Aorta (tissue), 5 donors: ENCODE results near the gene TPM1. TPM values are rescaled to one million over a fixed set of nuclear protein-coding genes. Genes with fewer than 3 reads are reported as not detected.

Source experiments
- ATAC-seq: fragments of 200-7000 bp; cut with Tn5 transposase; one replicate; pipeline ENCODE4 v1.9.1; 2022; ENCODE audit warnings: moderate library complexity; ENCODE audit not compliant: low FRiP score
- DNase-seq, 2 donors: peaks; one replicate each; pipeline ENCODE4 v3.0.0-alpha.2; 2020
- H3K27ac ChIP-seq, 2 donors: one replicate each; pipeline ENCODE4 v1.5.1; 2013; ENCODE audit warnings: low read length in 2 of 2, mild to moderate bottlenecking in 2 of 2, moderate library complexity in 2 of 2, control low read depth in 1 of 2, inconsistent platforms in 1 of 2, low read depth in 1 of 2
- H3K27me3 ChIP-seq, 2 donors: one replicate each; pipeline ENCODE4 v1.6.1; 2013; ENCODE audit warnings: control low read depth in 1 of 2, low read length in 1 of 2, mild to moderate bottlenecking in 1 of 2, moderate library complexity in 1 of 2; ENCODE audit not compliant: insufficient read depth in 2 of 2, control insufficient read depth in 1 of 2
- H3K36me3 ChIP-seq, 2 donors: one replicate each; pipeline ENCODE4 v1.6.1; 2013; ENCODE audit warnings: control low read depth in 1 of 2, low read length in 1 of 2, mild to moderate bottlenecking in 1 of 2; ENCODE audit not compliant: insufficient read depth in 2 of 2, control insufficient read depth in 1 of 2
- H3K4me1 ChIP-seq, 2 donors: one replicate each; pipeline ENCODE4 v1.6.1; 2013; ENCODE audit warnings: low read length in 2 of 2, control low read depth in 1 of 2, mild to moderate bottlenecking in 1 of 2, moderate library complexity in 1 of 2; ENCODE audit not compliant: insufficient read depth in 2 of 2, control insufficient read depth in 1 of 2
- H3K4me3 ChIP-seq, 2 donors: one replicate each; pipeline ENCODE4 v1.5.1; 2013; ENCODE audit warnings: low read length in 2 of 2, control low read depth in 1 of 2, mild to moderate bottlenecking in 1 of 2
- H3K9me3 ChIP-seq: one replicate; pipeline ENCODE4 v1.6.1; 2013; ENCODE audit warnings: mild to moderate bottlenecking, low read length; ENCODE audit not compliant: control insufficient read depth
- WGBS, 2 donors: extraction: QIAGEN DNeasy Blood & Tissue Kit; methylation state at CpG; one replicate each; pipeline ENCODE4 v1.1.7; 2013; 5-methylcytosine and 5-hydroxymethylcytosine counted together
- intact Hi-C, 2 donors: fragments of 100-400 bp; cut with DNase I; formaldehyde crosslinking; loops; one replicate each; pipeline versions ENCODE4 v1.14.2 to v1.15.0; 2022
- polyA plus RNA-seq, 2 donors: library from polyadenylated mRNA; stranded (reverse); fragments of 200-250 nt; gene quantifications; one replicate each; pipeline ENCODE4 v1.2.3, GENCODE V29; 2013
- total RNA-seq, 2 donors: library from RNA; stranded (reverse); fragmentation: NEBNext Ultra II Directional; extraction: Animal tissue kit (Norgen Biotek cat#: 25700); gene quantifications; one replicate each; pipeline ENCODE4 v1.2.1, GENCODE V29; 2021
- donor health status: healthy with polysubstance abuse.
- donor health status: Bipolar disorder and iron deficiency.
- donor health status: DM: no; HTN: no; CAD: no.
- donor health status: DM: no; HTN: no; CAD: no.
- donor health status: DM: yes; HTN: yes; CAD: no.

TPM1 gene
- total and polyA plus RNA-seq, 4 donors, result 861 to 1,497 (median 1,170) TPM

DNA sequence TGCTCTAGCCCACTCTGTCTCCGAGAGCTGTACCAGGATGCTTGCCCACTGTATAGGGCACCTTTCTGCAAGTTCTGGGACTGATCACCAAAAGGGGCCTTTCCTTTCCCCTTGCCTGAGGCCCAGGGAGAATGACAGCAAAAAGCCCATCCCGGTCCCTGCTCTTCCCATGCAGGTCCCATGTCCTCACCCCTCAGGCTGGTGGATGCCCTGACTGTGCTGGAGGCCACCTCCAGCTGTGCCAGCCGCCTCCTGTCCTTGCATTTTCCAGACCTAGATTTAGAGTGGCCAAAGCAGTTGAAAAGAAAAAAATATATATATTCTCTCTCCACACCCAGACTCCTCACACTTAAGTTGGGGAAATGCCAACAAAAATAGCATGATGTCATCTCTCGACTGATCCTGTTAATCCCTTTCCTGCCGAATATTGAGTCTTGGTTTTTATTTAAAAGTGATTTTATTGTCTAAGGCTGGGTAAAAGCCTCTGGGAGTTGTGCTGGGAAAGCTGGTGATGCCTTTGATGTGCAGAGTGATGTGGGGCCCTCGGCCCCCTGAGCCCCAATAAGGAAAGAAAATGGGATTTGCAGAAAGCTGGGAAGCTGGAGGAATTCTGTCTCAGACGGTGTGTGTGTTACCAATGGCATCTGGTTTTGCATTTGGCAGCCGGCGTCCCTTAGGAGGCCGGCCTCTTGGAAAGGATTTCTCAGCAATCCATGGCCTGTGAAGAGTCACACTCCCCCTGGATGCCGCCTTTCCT, 29.3 kb upstream of the TPM1 start:
- WGBS, 2 donors, result 17 to 23% methylated on average over 11 of the region's 11 CpGs
- Histone ChIP-seq H3K4me1 (no peaks in the 10 kb centered on the region), H3K36me3 (no peaks in the 10 kb centered on the region), H3K27me3 (no peaks in the 10 kb centered on the region), H3K27ac (peak overlapping the region in 1 of 2 donors; percentile 87), H3K4me3 (no peak overlapping the region), H3K9me3 (no peaks in the 10 kb centered on the region)
- ATAC-seq, result peak; percentile 53
- DNase-seq, result peak in 1 of 2 donors; percentile 66
- intact Hi-C loops, result no loop called here

DNA sequence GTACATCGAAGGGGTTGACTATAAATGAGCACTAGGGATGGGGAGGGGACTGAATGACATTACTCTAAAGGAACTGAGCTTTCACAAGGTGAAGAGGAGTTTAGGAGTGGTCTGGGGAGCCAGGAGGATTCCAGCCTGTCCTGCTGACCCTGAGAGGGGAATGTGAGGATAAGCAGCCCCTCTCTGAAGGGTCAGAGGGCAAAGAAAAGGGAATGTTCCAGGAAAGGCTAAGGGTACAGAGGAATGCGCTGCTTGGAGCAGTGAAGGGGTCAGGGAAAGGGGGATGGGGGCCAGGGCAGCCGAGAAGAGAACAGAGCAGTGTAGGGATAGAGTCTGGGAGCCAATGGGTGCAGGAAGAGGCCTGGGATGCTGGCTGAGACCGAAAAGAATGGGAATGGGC, 28.0 kb upstream of the TPM1 start:
- H3K27me3 ChIP-seq, result no peaks in the 10 kb centered on the region
- H3K4me1 ChIP-seq, result no peaks in the 10 kb centered on the region
- 91 to 94% methylated on average over 4 of the region's 4 CpGs for WGBS, 2 donors
- no peak for ATAC-seq
- DNase-seq, result no peak
- no peak overlapping the region for H3K4me3 ChIP-seq
- no peak overlapping the region for H3K27ac ChIP-seq
- H3K9me3 ChIP-seq, result no peaks in the 10 kb centered on the region
- intact Hi-C loops, result no loop called here
- H3K36me3 ChIP-seq, result no peaks in the 10 kb centered on the region

DNA sequence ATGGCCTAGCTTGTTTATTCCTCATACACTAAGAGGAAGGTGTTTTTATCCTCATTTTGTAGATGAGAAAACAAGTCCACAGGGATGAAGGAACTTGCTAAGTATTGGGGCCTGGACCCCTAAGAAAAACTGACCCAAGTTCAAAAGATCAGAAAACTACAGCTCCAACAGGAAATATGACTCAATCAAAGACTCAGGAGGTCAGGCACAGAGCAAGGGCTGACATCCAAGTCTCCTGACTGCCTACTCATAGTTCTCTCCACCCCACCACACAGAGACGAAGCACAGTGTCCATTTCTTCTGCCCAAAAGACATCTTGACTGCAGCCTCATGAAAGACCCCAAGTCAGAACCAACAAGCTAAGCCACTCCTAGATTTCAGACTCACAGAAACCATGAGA, 26.9 kb upstream of the TPM1 start:
- no peaks in the 10 kb centered on the region for H3K27me3 ChIP-seq
- H3K4me1 ChIP-seq, result no peaks in the 10 kb centered on the region
- peak overlapping the region in 1 of 2 donors; percentile 9 for H3K27ac ChIP-seq
- H3K9me3 ChIP-seq, result no peaks in the 10 kb centered on the region
- peak; percentile 83 for ATAC-seq
- intact Hi-C loops, result no loop called here
- H3K36me3 ChIP-seq, result no peaks in the 10 kb centered on the region
- WGBS, 2 donors, result 0 to 1% methylated on average over 1 of the region's 1 CpG
- DNase-seq, result peak in 1 of 2 donors; percentile 72
- H3K4me3 ChIP-seq, result no peak overlapping the region

DNA sequence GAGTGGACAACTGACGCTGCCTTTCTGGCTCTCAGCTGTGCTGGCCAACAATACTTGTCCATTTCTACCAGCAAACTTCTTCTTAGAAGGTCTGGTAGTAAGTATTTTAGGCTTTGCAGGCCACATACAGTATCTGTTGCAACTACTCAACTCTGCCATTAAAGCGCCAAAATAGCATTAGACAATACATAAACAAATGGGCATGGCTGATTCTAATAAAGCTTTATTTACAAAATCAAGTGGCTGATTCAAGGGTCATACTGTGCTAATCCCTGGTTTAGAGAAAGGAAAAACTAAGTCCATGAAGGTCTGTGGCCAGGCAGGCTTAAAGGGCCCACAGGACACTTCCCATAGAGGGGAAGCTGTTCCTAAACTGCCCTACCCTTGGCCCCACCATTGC, 26.3 kb upstream of the TPM1 start:
- intact Hi-C loops, result no loop called here
- no peak overlapping the region for H3K27ac ChIP-seq
- no peak overlapping the region for H3K4me3 ChIP-seq

DNA sequence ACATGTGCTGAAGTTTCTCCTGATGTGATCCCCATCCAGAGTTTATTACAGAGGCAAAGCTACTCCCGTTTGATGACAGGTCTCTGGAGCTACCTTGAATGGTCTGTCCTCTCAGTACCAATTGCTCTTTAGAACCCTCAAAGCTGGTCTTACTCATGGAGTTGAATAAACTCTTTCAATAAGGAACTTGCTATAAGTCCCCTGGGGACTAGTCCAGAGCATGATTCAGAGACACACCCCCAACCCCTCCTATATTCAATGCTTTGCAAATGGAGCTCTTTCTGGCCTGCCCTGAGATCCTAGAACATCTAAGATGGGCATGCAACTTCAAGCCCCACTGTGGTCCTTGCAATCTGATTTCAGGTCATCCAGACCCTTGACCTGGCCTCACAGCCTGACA, 23.9 kb upstream of the TPM1 start:
- ATAC-seq (no peak), DNase-seq (no peak)
- Histone ChIP-seq H3K27ac (no peak overlapping the region), H3K9me3 (no peaks in the 10 kb centered on the region), H3K36me3 (no peaks in the 10 kb centered on the region), H3K4me3 (no peak overlapping the region), H3K4me1 (no peaks in the 10 kb centered on the region), H3K27me3 (no peaks in the 10 kb centered on the region)
- intact Hi-C loops, result no loop called here
- WGBS, 2 donors, result 87 to 93% methylated on average over 1 of the region's 1 CpG

More for the DNA sequence above, 26.3 kb upstream of the TPM1 start:
- Histone ChIP-seq H3K4me1 (no peaks in the 10 kb centered on the region), H3K27me3 (no peaks in the 10 kb centered on the region), H3K36me3 (no peaks in the 10 kb centered on the region), H3K9me3 (no peaks in the 10 kb centered on the region)
- DNase-seq (no peak), ATAC-seq (no peak)
- 94 to 95% methylated on average over 2 of the region's 2 CpGs for WGBS, 2 donors

DNA sequence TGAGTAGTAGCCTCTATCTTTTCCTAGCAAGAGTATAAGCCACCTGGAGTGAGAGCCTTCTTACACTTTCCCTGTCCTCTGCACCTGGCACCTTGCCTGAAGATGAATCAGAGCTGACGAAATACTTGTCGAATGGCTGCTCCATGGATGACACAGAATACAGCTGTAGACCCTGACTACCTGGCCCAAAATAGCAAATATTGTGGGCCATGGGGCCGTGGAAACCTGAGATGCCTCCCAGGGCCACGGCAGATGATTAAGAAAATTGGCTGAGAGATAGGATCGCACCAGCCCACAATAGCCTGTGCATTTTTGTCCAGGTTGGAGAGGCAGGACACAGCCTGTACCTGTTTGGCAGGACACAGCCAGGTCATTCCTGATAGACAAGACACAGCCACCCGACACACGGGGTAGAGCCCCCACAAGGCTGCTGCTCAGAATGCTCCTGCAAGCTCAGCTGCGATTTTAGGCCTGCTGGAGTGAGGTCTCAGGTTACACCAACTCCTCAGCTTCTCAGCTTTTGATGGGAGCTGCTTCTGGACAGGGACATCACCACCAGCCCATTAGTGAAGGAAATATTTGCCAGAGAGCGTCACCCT, 22.9 kb upstream of the TPM1 start:
- intact Hi-C loops, result no loop called here
- DNase-seq, result no peak

DNA sequence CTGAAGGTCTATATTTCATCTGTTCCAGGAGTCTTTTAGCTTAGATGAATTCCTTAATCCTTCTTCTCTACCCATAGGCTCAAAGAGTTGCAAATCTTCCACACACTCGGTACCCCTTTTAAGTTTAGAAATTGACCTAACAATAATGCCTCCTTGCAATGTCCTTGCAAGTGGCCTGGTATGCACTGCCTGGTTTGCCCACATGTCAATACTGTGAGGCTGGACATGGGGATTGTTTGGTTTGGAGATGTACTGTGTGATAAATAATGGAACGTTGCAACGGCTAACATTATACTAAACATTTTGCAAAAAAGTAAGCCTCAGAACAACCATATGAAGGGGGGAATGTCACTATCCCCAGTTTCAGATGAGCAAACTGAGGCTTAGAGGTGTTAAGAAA, 22.4 kb upstream of the TPM1 start:
- intact Hi-C loops, result no loop called here
- Histone ChIP-seq H3K4me3 (no peak overlapping the region), H3K27me3 (no peaks in the 10 kb centered on the region), H3K27ac (no peak overlapping the region), H3K9me3 (no peaks in the 10 kb centered on the region), H3K4me1 (no peaks in the 10 kb centered on the region), H3K36me3 (no peaks in the 10 kb centered on the region)
- WGBS, 2 donors, result 45 to 56% methylated on average over 3 of the region's 3 CpGs
- DNase-seq (no peak), ATAC-seq (no peak)

More for the DNA sequence above, 22.9 kb upstream of the TPM1 start:
- Histone ChIP-seq H3K4me1 (no peaks in the 10 kb centered on the region), H3K4me3 (no peak overlapping the region), H3K27me3 (no peaks in the 10 kb centered on the region), H3K36me3 (no peaks in the 10 kb centered on the region), H3K9me3 (no peaks in the 10 kb centered on the region), H3K27ac (no peak overlapping the region)
- no peak for ATAC-seq
- 80 to 90% methylated on average over 9 of the region's 9 CpGs for WGBS, 2 donors

DNA sequence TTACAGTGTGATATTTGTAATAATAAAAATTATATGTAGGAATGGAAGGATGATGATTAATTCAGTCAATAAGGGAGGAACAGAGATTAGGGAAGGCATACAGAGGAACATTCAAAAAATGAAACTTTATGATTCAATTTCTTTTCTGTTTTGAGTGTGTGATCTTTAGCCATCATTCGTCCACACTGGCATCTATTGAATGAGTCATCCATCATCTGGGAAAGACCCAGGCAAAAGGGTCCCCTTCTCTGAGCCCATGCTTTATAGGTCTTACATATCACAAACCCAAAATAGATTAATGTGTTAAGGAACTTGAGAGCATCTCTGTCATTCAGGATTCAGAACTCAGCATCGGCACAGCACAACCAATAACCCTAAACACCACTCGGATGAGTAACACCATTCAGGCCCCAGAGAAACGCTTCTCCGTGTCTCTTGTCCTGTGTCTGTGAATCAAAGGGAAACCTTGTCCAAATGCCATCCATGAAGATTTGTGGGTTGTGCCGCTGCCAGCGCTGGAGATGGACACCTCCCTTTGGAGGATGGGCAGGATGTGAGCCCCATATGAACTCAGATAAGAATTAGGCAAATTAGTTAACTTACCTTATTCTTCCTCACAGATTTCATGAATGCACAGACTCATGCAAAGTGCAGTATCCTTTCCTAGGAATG, 21.7 kb upstream of the TPM1 start:
- ATAC-seq, result no peak
- H3K36me3 ChIP-seq, result no peaks in the 10 kb centered on the region
- 88 to 93% methylated on average over 7 of the region's 7 CpGs for WGBS, 2 donors
- intact Hi-C loops, result no loop called here
- H3K27ac ChIP-seq, result no peak overlapping the region
- no peaks in the 10 kb centered on the region for H3K4me1 ChIP-seq
- no peaks in the 10 kb centered on the region for H3K9me3 ChIP-seq
- H3K4me3 ChIP-seq, result no peak overlapping the region
- no peak for DNase-seq
- H3K27me3 ChIP-seq, result no peaks in the 10 kb centered on the region
